ENCODE data around the gene FHOD3. TPM values are rescaled to one million over a fixed set of nuclear protein-coding genes. Genes with fewer than 3 reads are reported as not detected.

The FHOD3 gene
- total RNA-seq, 3 donors from 2014 or later, result 2.7 to 14.4 (median 4.0) TPM

DNA sequence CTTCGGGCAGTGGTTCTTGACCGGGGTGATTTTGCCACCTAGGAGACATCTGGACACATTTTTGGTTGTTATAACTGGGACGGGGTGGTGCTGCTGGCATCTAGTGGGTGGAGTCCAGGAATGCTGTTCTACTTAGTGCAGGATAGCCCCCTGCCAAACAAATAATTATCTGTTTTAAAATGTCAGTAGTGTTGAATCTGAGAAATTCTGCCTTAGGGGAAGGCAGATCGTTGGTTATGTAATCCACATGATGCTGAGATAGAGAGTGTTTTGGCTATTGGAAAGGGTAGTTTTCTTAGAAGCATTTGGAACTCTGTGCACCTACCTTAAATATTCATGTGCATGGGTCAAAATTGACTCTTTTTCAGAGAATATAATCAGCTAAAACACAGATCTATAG lies 332.3 kb downstream of the FHOD3 start:
- no peaks in the 10 kb centered on the region for H3K36me3 ChIP-seq (ENCODE audit: low read depth)
- H3K4me3 ChIP-seq, result no peak overlapping the region
- intact Hi-C loops (cut with DNase I, micrococcal nuclease), result no loop called here
- no peaks in the 10 kb centered on the region for H3K9me3 ChIP-seq
- DNase-seq (no peak), ATAC-seq (no peak)
- TF ChIP-seq CTCF (IDR thresholded peaks at IDR 0.05), result no peak
- H3K4me1 ChIP-seq (ENCODE audit: low read depth), result no peaks in the 10 kb centered on the region

DNA sequence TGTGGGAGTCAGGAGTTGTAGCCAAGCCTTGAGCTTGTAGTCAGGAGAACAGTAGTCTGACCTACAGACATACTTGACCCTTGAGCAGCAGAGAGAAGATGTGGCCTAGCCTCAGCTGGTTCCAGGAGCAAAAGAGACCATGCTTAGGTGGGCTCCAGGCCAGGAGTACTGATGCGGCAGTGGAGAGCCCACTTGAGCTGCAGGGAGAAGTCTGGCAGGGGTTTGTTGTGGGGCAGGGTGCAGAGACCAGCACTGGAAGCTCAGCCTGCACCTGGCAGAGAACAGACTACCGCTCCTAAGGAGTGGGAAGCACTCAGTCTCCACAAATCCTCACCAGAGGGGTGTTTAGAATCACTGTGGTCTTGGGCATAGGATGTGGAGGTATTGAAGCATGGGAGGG lies 333.4 kb downstream of the FHOD3 start:
- Histone ChIP-seq H3K4me1 (ENCODE audit: low read depth) (no peaks in the 10 kb centered on the region), H3K36me3 (ENCODE audit: low read depth) (no peaks in the 10 kb centered on the region), H3K9me3 (no peaks in the 10 kb centered on the region), H3K4me3 (no peak overlapping the region)
- no peak for DNase-seq
- ATAC-seq, result no peak
- no peak for TF ChIP-seq CTCF (IDR thresholded peaks at IDR 0.05)
- intact Hi-C loops (cut with DNase I, micrococcal nuclease), result no loop called here

- no peaks in the 10 kb centered on the region for H3K36me3 ChIP-seq (ENCODE audit: low read depth)
- intact Hi-C loops (cut with DNase I, micrococcal nuclease), result no loop called here
These were observed 336.5 kb downstream of the FHOD3 start for GRCh38 chr18:36633961-36634412.

DNA sequence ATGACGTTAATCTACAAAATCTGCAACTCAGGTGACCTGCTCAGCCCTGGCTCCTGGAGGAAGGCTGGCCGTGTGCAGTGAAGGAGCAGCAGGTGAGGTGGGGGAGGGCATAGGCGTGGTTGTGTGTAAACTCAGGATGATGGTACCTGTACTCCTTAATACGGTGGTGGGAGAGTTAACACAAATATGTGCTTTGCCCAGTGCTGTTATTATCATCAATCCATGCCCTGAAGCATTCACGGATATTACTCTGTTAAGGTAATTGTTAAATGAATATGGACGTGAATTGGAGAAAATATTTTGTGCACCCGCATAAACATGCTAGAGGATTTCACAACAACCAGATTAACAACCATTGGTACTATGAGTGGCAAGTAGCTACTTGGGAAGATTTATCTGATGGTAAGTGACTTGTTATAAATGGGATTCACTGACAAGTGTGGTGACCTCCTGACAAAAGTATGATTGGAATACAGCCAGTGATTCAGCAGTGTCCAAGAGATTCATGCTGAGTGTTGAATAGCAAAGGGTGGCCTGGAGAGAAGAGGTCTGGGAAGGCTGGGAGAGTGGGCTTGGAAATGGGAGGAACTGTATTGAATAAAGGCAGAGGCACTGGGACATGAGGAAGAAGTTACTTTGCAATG lies 337.2 kb downstream of the FHOD3 start:
- no peaks in the 10 kb centered on the region for H3K36me3 ChIP-seq (ENCODE audit: low read depth)
- no peaks in the 10 kb centered on the region for H3K9me3 ChIP-seq
- intact Hi-C loops (cut with DNase I, micrococcal nuclease), result no loop called here
- no peak overlapping the region for H3K4me3 ChIP-seq
- TF ChIP-seq CTCF (IDR thresholded peaks at IDR 0.05), result no peak
- H3K4me1 ChIP-seq (ENCODE audit: low read depth), result no peaks in the 10 kb centered on the region
- ATAC-seq, result no peak
- no peak for DNase-seq

More at GRCh38 chr18:36633961-36634412, 336.5 kb downstream of the FHOD3 start:
- DNase-seq (no peak), ATAC-seq (no peak)
- TF ChIP-seq CTCF (IDR thresholded peaks at IDR 0.05), result no peak
- Histone ChIP-seq H3K4me1 (ENCODE audit: low read depth) (no peaks in the 10 kb centered on the region), H3K4me3 (no peak overlapping the region), H3K9me3 (no peaks in the 10 kb centered on the region)

GRCh38 chr18:36635414-36636096 lies 338.0 kb downstream of the FHOD3 start:
- intact Hi-C loops (cut with DNase I, micrococcal nuclease), result no loop called here
- no peak for TF ChIP-seq CTCF (IDR thresholded peaks at IDR 0.05)
- no peak for ATAC-seq
- DNase-seq, result no peak
- no peaks in the 10 kb centered on the region for H3K4me1 ChIP-seq (ENCODE audit: low read depth)
- H3K9me3 ChIP-seq, result no peaks in the 10 kb centered on the region
- no peak overlapping the region for H3K4me3 ChIP-seq
- H3K36me3 ChIP-seq (ENCODE audit: low read depth), result no peaks in the 10 kb centered on the region

Measured in mucosa of descending colon (tissue), 3 donors.